ENCODE data around the gene SP4. TPM values are rescaled to one million over a fixed set of nuclear protein-coding genes. Genes with fewer than 3 reads are reported as not detected.

The SP4 gene
- polyA plus RNA-seq, 1 experiment = 1.7 TPM

DNA sequence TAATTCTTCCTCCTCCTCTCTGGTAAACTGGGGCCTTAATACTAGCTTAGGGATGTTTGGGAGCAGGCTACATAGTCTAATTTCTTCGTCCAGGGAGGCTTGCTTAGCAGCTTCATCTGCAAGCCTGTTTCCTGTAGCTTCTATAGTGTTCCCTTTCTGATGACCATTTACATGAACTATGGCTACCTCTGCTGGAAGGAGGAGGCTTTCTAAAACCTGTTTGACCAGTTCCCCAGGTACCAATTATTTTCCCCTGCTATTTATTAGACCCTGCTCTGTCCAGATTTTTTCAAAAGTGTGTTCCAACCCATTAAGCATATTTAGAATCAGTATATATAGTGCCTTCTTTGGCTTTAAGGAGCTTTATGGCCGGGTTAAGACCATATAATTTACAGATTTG lies 76.1 kb downstream of the SP4 start:
- Histone ChIP-seq H3K4me3 (ENCODE audit: low read depth, low read length) (no peak overlapping the region), H3K36me3 (ENCODE audit: control insufficient read depth, insufficient read depth, low read length) (no peaks in the 10 kb centered on the region), H3K27me3 (ENCODE audit: control insufficient read depth, insufficient read depth, low read length) (no peaks in the 10 kb centered on the region)
- DNase-seq (ENCODE audit: low read depth) = no peak
- CTCF ChIA-PET = interaction anchor here (0.7 kb wide), 1 partner anchor 156 kb away, joined by 3 read pairs; no protein-coding TSS in a partner anchor
- TF ChIP-seq, protein P1, sequence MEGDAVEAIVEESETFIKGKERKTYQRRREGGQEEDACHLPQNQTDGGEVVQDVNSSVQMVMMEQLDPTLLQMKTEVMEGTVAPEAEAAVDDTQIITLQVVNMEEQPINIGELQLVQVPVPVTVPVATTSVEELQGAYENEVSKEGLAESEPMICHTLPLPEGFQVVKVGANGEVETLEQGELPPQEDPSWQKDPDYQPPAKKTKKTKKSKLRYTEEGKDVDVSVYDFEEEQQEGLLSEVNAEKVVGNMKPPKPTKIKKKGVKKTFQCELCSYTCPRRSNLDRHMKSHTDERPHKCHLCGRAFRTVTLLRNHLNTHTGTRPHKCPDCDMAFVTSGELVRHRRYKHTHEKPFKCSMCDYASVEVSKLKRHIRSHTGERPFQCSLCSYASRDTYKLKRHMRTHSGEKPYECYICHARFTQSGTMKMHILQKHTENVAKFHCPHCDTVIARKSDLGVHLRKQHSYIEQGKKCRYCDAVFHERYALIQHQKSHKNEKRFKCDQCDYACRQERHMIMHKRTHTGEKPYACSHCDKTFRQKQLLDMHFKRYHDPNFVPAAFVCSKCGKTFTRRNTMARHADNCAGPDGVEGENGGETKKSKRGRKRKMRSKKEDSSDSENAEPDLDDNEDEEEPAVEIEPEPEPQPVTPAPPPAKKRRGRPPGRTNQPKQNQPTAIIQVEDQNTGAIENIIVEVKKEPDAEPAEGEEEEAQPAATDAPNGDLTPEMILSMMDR (IDR thresholded peaks at IDR 0.05; ENCODE audit: insufficient read depth, low read depth, low read length) = no peak
- POLR2A ChIA-PET = no interaction called here

DNA sequence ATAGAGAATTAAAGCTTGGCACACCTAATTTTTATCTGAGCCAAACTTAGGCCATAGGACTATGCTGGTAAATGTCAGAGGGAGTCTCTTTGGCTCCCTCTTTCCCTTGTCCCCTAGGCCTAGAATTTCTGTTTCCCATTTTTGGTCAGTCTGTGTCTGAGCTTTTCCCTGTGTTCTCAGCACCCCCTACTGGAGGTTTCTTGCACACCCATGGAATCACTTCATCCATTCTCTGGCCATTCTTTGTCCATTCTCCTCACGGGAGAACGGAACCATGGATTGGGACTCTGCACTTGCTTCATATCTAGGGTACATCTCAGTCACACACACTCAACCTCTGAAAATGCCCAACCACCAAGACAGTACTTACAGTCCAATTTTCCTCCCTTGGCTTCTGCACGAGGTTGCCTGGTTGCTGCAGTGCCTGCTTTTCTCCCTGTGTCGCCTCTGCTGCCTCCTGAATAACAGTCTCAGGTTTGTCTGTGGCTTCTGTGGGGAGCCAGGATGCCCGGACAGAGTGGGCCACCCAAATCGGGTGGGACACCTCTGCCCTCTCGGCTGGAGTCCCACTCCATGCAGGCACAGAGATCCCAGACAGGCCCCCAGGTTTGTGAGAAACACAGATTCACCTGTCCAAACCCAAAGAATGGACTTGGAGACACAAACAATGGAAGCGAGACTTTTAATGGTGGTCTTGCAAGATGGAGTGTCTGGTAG lies 79.9 kb downstream of the SP4 start:
- Histone ChIP-seq H3K4me3 (ENCODE audit: low read depth, low read length) (no peak overlapping the region), H3K36me3 (ENCODE audit: control insufficient read depth, insufficient read depth, low read length) (no peaks in the 10 kb centered on the region), H3K27me3 (ENCODE audit: control insufficient read depth, insufficient read depth, low read length) (no peaks in the 10 kb centered on the region)
- DNase-seq (ENCODE audit: low read depth) = no peak
- TF ChIP-seq, protein P1 (IDR thresholded peaks at IDR 0.05; ENCODE audit: insufficient read depth, low read depth, low read length) = peak; percentile 78
- ChIA-PET POLR2A (no interaction called here), CTCF (interaction anchor here (0.6 to 2.0 kb wide), 17 partner anchors 9 to 731 kb away, joined by 3 to 10 read pairs (median 4); no protein-coding TSS in a partner anchor)

DNA sequence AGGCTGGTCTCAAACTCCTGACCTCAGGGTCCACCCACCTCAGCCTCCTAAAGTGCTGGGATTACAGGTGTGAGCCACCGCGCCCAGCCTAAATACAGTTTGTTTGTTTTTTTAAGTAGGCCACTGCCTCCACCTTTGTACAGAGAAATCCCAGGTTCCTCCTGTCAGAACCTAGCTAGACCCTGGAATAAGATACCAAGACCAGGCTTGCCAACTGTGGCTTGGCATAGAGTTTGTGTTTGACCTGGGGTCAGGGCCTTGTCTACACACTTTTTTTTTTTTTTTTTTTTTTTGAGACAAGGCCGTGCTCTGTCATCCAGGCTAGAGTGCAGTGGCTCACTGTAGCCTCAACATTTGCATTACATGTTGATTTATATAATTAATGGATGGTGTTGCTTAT lies 80.7 kb downstream of the SP4 start:
- CTCF ChIA-PET = interaction anchor here (2.0 kb wide), 1 partner anchor 11 kb away, joined by 5 read pairs; no protein-coding TSS in a partner anchor
- Histone ChIP-seq H3K4me3 (ENCODE audit: low read depth, low read length) (no peak overlapping the region), H3K36me3 (ENCODE audit: control insufficient read depth, insufficient read depth, low read length) (no peaks in the 10 kb centered on the region), H3K27me3 (ENCODE audit: control insufficient read depth, insufficient read depth, low read length) (no peaks in the 10 kb centered on the region)
- POLR2A ChIA-PET = no interaction called here
- no peak for DNase-seq (ENCODE audit: low read depth)
- TF ChIP-seq, protein P1 (IDR thresholded peaks at IDR 0.05; ENCODE audit: insufficient read depth, low read depth, low read length) = no peak

DNA sequence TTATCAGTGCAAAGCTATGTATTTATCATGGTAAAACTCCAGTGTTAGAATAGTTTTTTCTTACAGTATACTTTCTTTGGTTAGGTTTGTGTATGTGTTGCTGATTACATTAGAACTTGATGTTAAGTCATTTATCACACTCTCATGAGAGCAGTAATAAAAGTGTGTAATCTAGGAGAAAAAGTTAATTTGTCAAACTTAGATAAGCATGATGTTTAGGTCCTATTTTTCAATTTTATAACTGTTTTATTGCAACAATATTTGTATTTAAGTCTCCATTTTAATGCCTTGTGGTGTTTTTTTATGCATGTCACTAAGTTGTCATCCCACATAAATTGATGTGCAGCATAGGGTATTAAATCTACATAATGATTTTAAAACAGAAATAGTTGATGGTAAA lies 86.2 kb downstream of the SP4 start:
- no peak for DNase-seq (ENCODE audit: low read depth)
- POLR2A ChIA-PET = no interaction called here
- no peaks in the 10 kb centered on the region for H3K27me3 ChIP-seq (ENCODE audit: control insufficient read depth, insufficient read depth, low read length)
- no peaks in the 10 kb centered on the region for H3K36me3 ChIP-seq (ENCODE audit: control insufficient read depth, insufficient read depth, low read length)
- CTCF ChIA-PET = no interaction called here
- TF ChIP-seq, protein P1 (IDR thresholded peaks at IDR 0.05; ENCODE audit: insufficient read depth, low read depth, low read length) = no peak
- no peak overlapping the region for H3K4me3 ChIP-seq (ENCODE audit: low read depth, low read length)

DNA sequence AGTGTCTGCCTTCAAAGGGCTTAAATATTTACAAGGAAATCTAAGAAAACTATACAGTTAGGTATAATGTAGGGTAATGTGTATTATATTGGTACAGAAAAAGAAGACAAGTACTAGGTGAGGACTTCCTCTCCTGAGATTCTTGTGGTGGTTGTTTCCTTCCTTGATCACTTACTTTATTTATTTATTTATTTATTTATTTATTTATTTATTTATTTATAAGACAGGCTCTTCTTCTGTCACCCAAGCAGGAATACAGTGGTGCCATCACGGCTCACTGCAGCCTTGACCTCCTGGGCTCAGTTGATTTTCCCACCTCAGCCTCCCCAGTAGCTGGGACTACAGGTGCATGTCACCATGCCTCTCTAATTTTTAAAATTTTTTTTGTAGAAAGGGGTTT lies 96.8 kb downstream of the SP4 start:
- TF ChIP-seq, protein P1 (IDR thresholded peaks at IDR 0.05; ENCODE audit: insufficient read depth, low read depth, low read length) = no peak
- no peak for DNase-seq (ENCODE audit: low read depth)
- no peak overlapping the region for H3K4me3 ChIP-seq (ENCODE audit: low read depth, low read length)
- ChIA-PET POLR2A (no interaction called here), CTCF (interaction anchor here (1.0 kb wide), 1 partner anchor 559 kb away, joined by 3 read pairs; no protein-coding TSS in a partner anchor)
- H3K27me3 ChIP-seq (ENCODE audit: control insufficient read depth, insufficient read depth, low read length) = no peaks in the 10 kb centered on the region
- H3K36me3 ChIP-seq (ENCODE audit: control insufficient read depth, insufficient read depth, low read length) = no peaks in the 10 kb centered on the region

Measured in BJ (cell line).